Measurements from ENCODE around the gene MAPK6. TPM values are rescaled to one million over a fixed set of nuclear protein-coding genes. Genes with fewer than 3 reads are reported as not detected.
A peak's percentile ranks its signal among the peaks of the same experiment; 100 is the strongest.

MAPK6 gene
- total RNA-seq, 4 donors from 2014 or later: 30.3 to 69.4 (median 42.0) TPM

DNA sequence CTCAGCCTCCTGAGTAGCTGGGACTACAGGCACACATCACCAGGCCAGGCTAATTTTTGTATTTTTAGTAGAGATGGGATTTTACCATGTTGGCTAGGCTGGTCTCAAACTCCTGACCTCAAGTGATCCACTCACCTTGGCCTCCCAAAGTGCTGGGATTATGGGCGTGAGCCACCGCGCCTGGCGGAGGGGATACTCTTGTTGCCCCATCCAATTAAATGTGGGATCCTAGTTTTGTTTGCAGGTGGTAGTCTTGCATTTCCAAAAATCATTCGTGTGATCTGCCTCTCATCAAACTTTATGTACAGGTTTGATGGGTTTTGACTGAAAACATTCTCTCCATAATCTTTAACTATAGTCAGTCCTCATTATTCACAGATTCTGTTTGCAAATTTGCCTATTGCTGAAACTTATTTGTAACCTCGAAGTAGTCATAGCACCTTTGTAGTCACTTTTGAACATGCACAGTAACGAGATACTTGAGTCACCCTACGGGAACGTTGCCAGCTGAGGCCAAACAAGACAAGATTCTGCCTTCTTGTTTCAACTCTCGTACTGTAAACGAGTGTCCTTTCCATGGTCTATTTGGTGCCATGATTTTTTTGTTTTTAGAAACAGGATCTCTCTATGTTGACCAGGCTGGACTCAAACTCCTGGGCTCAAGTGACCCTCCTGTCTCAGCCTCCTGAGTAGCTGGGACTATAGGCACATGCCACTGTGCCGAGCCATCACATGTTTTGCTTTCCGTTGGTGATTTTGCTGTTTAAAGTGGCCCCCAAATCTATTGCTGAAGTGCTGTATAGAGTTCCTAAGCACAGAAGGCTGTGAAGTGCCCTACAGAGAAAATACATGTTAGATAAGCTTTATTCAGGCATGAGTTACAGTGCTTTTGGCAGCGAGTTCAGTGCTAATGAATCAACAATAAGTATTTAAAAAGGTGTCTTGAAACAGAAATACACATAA lies 8.1 kb upstream of the MAPK6 start:
- no peaks in the 10 kb centered on the region for H3K36me3 ChIP-seq
- H3K4me1 ChIP-seq: peaks cover 0 to 40% (median 6%) of the 10 kb centered on the region in 4 donors
- no peak for DNase-seq
- H3K9me3 ChIP-seq: no peaks in the 10 kb centered on the region
- WGBS, 2 donors (ENCODE audit: low coverage in 1 of 2): 64 to 86% methylated on average over 4 to 14 of the region's 14 CpGs
- H3K4me3 ChIP-seq: no peak overlapping the region
- TF ChIP-seq POLR2AphosphoS5 (IDR thresholded peaks at IDR 0.05) (no peak), EP300 (IDR thresholded peaks at IDR 0.05; ENCODE audit: low read depth) (no peak), POLR2A (IDR thresholded peaks at IDR 0.05) (no peak), CTCF (IDR thresholded peaks at IDR 0.05) (no peak)
- in situ Hi-C loops (cut with MboI; ENCODE audit: low pct_ligation_motif_present in 1 of 4, low pct_unique_long_range_greater_than_20kb in 1 of 4, low sequenced_read_pairs in 3 of 4) (no loop called here), intact Hi-C loops (cut with DNase I; ENCODE audit: low total_unique reads) (no loop called here)
- H3K27me3 ChIP-seq: no peaks in the 10 kb centered on the region
- H3K27ac ChIP-seq: peak overlapping the region; percentile 26 to 62 (median 42)

DNA sequence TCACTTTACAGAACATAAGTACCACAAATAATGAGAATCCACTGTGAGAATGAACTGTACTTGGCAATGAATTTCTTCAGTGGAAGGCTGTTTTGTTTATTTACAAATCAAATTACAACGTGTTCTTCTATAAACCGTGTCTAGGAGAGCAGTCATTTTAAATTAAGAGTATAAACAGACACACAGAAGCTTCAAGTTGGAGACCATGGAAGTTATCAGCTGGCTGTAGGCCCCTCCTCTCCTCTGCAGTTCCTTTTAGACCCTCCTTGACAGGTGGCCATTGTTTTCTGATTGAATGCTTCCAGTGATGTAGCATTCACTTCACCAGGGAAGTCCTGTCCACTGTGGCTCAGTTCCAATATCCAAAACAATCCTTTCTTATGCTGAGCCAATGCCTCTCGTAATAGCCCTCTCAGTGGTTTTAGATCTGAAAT lies 7.3 kb upstream of the MAPK6 start:
- Histone ChIP-seq H3K27ac (peak overlapping the region; percentile 26 to 62 (median 42)), H3K4me1 (peaks cover 0 to 38% (median 6%) of the 10 kb centered on the region in 4 donors), H3K27me3 (no peaks in the 10 kb centered on the region), H3K9me3 (no peaks in the 10 kb centered on the region), H3K4me3 (no peak overlapping the region), H3K36me3 (no peaks in the 10 kb centered on the region)
- intact Hi-C loops (cut with DNase I; ENCODE audit: low total_unique reads) (no loop called here), in situ Hi-C loops (cut with MboI; ENCODE audit: low pct_ligation_motif_present in 1 of 4, low pct_unique_long_range_greater_than_20kb in 1 of 4, low sequenced_read_pairs in 3 of 4) (no loop called here)
- TF ChIP-seq POLR2A (IDR thresholded peaks at IDR 0.05): no peak
- peak in 2 of 3 donors; percentile 61 to 85 for TF ChIP-seq POLR2AphosphoS5 (IDR thresholded peaks at IDR 0.05)
- no peak for TF ChIP-seq CTCF (IDR thresholded peaks at IDR 0.05)
- peak; percentile 23 for TF ChIP-seq EP300 (IDR thresholded peaks at IDR 0.05; ENCODE audit: low read depth)
- 28% methylated on average over 3 of the region's 3 CpGs; no CpG with 5 or more reads in 1 of the 2 donors for WGBS, 2 donors (ENCODE audit: low coverage in 1 of 2)
- no peak for DNase-seq

DNA sequence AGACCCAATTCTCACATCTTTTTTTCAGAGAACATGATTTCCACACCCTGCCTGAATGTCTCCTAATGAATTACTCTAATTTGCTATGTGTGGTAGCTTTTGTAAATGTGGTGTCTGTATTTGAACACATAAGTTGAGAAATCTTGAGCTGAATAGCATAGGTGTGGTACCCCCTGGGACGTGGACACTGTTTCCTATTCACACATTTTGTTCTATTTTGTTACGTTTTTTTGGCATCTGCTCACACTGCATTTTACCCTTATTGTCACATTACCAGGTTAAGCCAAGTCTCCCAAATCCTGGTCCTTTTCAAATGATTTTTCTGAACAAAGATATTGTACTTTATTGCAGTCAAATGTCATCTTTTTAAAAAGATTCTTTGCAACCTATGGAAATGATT lies 6.8 kb upstream of the MAPK6 start:
- WGBS, 2 donors (ENCODE audit: low coverage in 1 of 2): 63 to 70% methylated on average over 2 of the region's 2 CpGs
- Histone ChIP-seq H3K27me3 (no peaks in the 10 kb centered on the region), H3K36me3 (no peaks in the 10 kb centered on the region), H3K4me1 (peaks cover 0 to 33% (median 6%) of the 10 kb centered on the region in 4 donors), H3K9me3 (no peaks in the 10 kb centered on the region), H3K27ac (peak overlapping the region; percentile 21 to 62 (median 28)), H3K4me3 (no peak overlapping the region)
- in situ Hi-C loops (cut with MboI; ENCODE audit: low pct_ligation_motif_present in 1 of 4, low pct_unique_long_range_greater_than_20kb in 1 of 4, low sequenced_read_pairs in 3 of 4) (no loop called here), intact Hi-C loops (cut with DNase I; ENCODE audit: low total_unique reads) (no loop called here)
- DNase-seq: no peak
- no peak for TF ChIP-seq POLR2AphosphoS5 (IDR thresholded peaks at IDR 0.05)
- no peak for TF ChIP-seq EP300 (IDR thresholded peaks at IDR 0.05; ENCODE audit: low read depth)
- TF ChIP-seq POLR2A (IDR thresholded peaks at IDR 0.05): no peak
- no peak for TF ChIP-seq CTCF (IDR thresholded peaks at IDR 0.05)

DNA sequence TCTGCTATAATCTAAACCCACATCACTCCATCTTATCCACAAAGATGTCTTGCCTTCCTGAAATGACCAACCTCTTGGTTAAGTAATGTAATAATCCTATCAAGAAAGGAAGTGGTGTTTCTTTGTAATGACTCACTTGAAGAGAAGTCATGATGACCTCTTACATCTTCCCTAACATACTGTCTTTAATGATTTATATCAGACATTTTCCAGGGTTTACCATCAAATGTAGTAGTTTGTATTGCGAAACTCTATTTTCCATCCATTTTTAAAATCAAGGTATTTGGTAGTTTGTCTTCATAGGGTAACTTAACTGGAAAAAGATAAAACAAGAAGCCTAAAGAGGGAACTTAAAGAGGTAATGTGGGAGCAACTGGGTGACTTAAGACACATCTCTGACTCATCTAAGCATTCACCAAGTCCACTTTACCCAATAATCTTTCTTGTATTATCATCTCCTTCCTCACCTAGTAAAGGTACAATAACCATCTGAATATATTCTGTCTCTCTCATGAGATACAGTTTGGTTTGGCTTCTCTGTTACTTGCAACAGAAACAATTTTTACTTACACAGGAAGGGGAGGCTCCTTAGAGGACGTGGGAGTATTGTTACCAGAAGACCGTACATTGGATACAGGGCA lies 5.7 kb upstream of the MAPK6 start:
- Histone ChIP-seq H3K36me3 (no peaks in the 10 kb centered on the region), H3K27ac (no peak overlapping the region), H3K4me3 (no peak overlapping the region), H3K27me3 (no peaks in the 10 kb centered on the region), H3K9me3 (no peaks in the 10 kb centered on the region), H3K4me1 (peaks cover 0 to 26% (median 5%) of the 10 kb centered on the region in 4 donors)
- intact Hi-C loops (cut with DNase I; ENCODE audit: low total_unique reads): no loop called here
- no peak for TF ChIP-seq POLR2AphosphoS5 (IDR thresholded peaks at IDR 0.05)
- TF ChIP-seq POLR2A (IDR thresholded peaks at IDR 0.05): no peak
- WGBS, 2 donors (ENCODE audit: low coverage in 1 of 2): 86 to 87% methylated on average over 3 of the region's 3 CpGs
- in situ Hi-C loops (cut with MboI; ENCODE audit: low pct_ligation_motif_present in 1 of 4, low pct_unique_long_range_greater_than_20kb in 1 of 4, low sequenced_read_pairs in 3 of 4): no loop called here
- DNase-seq: no peak

Measured in transverse colon (tissue), 4 donors.